Measurements from ENCODE around the gene ZNF607.
"Not testable (repeated sequence)": the region's sequence is repeated elsewhere in the genome, so short reads cannot be mapped to it uniquely, and the experiment has no call there.

ZNF607 gene

DNA sequence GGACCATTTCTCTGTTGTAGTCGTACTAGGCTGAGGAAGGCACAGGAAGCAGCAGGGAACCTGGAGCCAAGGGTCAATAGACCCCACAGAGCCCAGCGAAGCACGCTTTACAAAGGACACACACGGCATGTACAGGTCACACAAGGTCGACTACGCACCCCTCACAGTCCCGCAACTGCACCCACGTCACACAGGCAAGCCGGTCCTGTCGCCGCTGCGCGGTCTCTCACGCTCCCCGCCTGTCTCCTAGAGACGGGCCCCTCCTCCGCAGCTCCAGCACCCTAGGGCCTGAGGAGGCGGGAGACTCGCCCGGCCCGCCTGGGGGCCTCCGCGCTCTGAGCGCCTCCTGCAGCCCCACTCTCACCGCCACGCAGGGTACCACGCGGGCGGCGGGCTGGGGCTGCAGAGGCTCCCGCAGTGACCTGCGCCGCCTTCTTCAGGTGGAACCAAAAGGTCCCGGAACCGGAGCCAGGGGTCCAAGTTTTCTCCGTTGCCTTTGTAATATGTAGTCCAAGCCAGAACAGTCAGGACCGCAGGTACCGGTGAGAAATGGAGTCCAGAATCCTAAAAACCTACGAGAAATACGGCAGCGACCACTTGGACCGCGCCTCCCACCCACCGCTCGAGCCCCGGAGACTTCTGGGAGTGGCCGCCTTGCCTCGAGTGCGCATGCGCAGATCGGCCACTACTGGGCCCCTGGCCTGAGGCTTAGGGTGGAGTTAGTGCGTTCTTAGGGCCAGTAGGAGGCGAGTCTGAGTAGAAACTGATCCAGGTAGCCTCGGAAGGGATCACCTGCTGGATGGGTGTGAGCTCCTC lies at the start of gene ZNF607:
Gene ZNF607, minus strand, starts transcription at position 651 of the 816 bp plus-strand sequence. CDS start 8,143 bp downstream, outside the sequence.
- H3K4me3 ChIP-seq, result peak within 1 kb of the TSS; percentile 89
- peak within 1 kb of the TSS; percentile 71 to 80 for H3K27ac ChIP-seq
- TF ChIP-seq, protein P1, sequence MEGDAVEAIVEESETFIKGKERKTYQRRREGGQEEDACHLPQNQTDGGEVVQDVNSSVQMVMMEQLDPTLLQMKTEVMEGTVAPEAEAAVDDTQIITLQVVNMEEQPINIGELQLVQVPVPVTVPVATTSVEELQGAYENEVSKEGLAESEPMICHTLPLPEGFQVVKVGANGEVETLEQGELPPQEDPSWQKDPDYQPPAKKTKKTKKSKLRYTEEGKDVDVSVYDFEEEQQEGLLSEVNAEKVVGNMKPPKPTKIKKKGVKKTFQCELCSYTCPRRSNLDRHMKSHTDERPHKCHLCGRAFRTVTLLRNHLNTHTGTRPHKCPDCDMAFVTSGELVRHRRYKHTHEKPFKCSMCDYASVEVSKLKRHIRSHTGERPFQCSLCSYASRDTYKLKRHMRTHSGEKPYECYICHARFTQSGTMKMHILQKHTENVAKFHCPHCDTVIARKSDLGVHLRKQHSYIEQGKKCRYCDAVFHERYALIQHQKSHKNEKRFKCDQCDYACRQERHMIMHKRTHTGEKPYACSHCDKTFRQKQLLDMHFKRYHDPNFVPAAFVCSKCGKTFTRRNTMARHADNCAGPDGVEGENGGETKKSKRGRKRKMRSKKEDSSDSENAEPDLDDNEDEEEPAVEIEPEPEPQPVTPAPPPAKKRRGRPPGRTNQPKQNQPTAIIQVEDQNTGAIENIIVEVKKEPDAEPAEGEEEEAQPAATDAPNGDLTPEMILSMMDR (IDR thresholded peaks at IDR 0.05), result peak; percentile 48
- peak; percentile 88 for DNase-seq (ENCODE audit: low spot score)

DNA sequence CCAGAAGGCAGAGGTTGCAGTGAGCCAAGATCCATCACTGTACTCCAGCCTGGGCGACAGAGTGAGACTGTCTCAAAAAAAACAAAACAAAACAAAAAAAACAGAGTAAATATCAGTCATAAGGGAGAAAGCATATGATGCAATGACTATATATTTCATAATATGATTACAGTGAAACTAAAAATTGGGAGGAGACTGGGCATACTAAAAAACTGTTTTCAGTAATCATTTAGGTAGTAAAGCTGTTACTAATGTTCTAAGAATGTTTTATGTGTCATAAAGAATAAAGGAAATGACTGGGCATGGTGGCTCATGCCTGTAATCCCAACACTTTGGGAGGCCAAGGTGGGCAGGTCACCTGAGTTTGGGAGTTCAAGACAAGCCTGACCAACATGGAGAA lies 43.9 kb upstream of the ZNF607 start:
- DNase-seq (ENCODE audit: low spot score), result no peak
- H3K4me3 ChIP-seq, result no peak overlapping the region
- no peak overlapping the region for H3K27ac ChIP-seq
- TF ChIP-seq, protein P1 (IDR thresholded peaks at IDR 0.05), result no peak

DNA sequence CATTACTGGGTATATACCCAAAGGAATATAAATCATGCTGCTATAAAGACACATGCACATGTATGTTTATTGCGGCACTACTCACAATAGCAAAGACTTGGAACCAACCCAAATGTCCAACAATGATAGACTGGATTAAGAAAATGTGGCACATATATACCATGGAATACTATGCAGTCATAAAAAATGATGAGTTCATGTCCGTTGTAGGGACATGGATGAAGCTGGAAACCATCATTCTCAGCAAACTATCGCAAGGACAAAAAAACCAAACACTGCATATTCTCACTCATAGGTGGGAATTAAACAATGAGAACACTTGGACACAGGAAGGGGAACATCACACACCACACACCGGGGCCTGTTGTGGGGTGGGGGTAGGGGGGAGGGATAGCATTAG lies 38.1 kb upstream of the ZNF607 start:
- not testable (repeated sequence) for H3K27ac ChIP-seq; H3K4me3 ChIP-seq; DNase-seq (ENCODE audit: low spot score)

DNA sequence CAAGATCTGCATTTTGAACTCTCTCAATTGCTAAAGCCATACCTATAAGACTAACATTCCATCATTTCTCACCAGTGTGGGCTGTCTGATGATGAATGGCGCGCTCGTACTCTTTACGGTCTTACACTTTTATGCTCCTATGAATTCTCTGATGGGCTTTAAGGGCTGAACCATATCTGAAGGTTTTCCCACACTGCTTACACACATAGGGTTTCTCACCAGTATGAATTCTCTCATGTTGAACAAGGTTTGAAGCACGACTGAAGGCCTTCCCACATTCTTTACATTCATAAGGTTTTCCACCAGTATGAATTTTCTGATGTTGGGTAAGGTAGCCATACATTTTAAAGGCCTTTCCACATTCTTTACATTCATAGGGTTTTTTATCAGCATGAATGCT lies 18.8 kb upstream of the ZNF607 start:
- H3K4me3 ChIP-seq, result no peak overlapping the region
- no peak overlapping the region for H3K27ac ChIP-seq
- no peak for DNase-seq (ENCODE audit: low spot score)
- TF ChIP-seq, protein P1 (IDR thresholded peaks at IDR 0.05), result no peak

DNA sequence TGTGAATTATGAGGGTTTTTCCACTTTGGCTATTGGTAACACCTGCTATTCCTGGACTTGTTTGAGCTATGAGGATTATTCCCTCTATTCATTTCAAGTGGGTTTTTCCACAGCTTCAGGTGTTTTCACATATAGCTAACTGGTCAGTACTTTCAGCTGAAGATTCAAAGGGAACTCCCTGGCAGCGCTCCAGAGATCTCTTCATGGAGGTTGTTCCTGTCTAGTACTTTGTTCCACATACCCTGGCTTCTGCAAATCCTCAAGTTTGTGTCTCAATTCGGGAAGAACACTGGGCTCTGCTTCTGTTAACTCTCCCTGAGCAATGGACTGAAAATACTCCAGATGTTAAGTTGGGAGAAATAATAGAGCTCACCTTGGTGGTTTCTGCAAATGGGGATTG lies 5.6 kb upstream of the ZNF607 start:
- DNase-seq (ENCODE audit: low spot score), result no peak
- no peak overlapping the region for H3K4me3 ChIP-seq
- TF ChIP-seq, protein P1 (IDR thresholded peaks at IDR 0.05), result no peak

DNA sequence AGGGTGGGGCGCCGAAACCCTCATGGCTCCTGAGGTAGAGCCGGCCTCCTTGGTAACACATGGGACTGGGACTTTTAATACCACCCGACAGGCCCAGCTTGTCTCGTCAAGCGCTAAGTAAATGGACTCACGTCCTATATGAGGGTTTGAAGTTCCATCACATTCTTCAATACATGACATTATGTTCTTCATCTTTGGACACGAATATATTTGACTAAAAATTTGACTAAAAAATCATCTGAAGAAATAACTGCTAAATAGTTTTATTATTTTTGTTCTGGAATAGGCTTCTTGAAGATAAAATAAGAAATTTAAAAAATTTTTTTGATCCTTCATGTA lies 335 bp upstream of the ZNF607 start:
- Histone ChIP-seq H3K4me3 (peak overlapping the region; percentile 89), H3K27ac (peak overlapping the region; percentile 71 to 80)
- no peak for DNase-seq (ENCODE audit: low spot score)
- TF ChIP-seq, protein P1 (IDR thresholded peaks at IDR 0.05), result peak; percentile 1

More for the DNA sequence above, 5.6 kb upstream of the ZNF607 start:
- no peak overlapping the region for H3K27ac ChIP-seq

DNA sequence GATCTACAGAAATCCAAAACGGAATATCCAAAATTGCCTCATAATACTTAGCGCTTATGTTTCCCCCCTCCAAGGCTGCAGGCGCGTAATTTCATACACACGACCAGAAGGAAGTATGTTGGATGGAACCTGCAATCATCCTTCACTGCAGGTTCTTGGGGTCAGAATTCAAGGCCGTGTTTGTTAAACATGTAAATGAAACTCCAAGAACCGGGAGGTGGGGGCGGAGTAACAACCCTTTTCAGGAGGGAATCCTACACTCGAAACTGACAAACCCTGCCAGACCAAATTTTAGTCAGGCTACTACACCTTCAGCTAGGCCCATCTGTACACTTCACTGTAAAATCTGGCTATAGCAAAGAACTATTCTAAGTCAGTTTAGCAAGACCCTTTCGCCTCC lies 1.3 kb downstream of the ZNF607 start:
- DNase-seq (ENCODE audit: low spot score), result no peak
- Histone ChIP-seq H3K4me3 (peak overlapping the region; percentile 89), H3K27ac (no peak overlapping the region)
- TF ChIP-seq, protein P1 (IDR thresholded peaks at IDR 0.05), result no peak
